Measurements from ENCODE around the gene ZNF544.
A peak's percentile ranks its signal among the peaks of the same experiment; 100 is the strongest.

The ZNF544 gene

GRCh38 chr19:58279042-58279924, 50.6 kb downstream of the ZNF544 start:
- DNase-seq (ENCODE audit: low read depth): peak; percentile 62
- no peak for TF ChIP-seq CTCF (IDR thresholded peaks at IDR 0.05; ENCODE audit: insufficient read depth, low read depth, low read length, missing control alignments)
- H3K4me3 ChIP-seq (ENCODE audit: low read length): peak overlapping the region; percentile 81

GRCh38 chr19:58279925-58280316, 51.2 kb downstream of the ZNF544 start:
- DNase-seq (ENCODE audit: low read depth): peak; percentile 34
- TF ChIP-seq CTCF (IDR thresholded peaks at IDR 0.05; ENCODE audit: insufficient read depth, low read depth, low read length, missing control alignments): no peak
- peak overlapping the region; percentile 81 for H3K4me3 ChIP-seq (ENCODE audit: low read length)

GRCh38 chr19:58284199-58284598, 55.5 kb downstream of the ZNF544 start:
- no peak for TF ChIP-seq CTCF (IDR thresholded peaks at IDR 0.05; ENCODE audit: insufficient read depth, low read depth, low read length, missing control alignments)
- no peak for DNase-seq (ENCODE audit: low read depth)
- H3K4me3 ChIP-seq (ENCODE audit: low read length): no peak overlapping the region

- no peak for DNase-seq (ENCODE audit: low read depth)
- no peak for TF ChIP-seq CTCF (IDR thresholded peaks at IDR 0.05; ENCODE audit: insufficient read depth, low read depth, low read length, missing control alignments)
Observed at GRCh38 chr19:58291943-58292342, 63.2 kb downstream of the ZNF544 start.

GRCh38 chr19:58294743-58295374, 66.1 kb downstream of the ZNF544 start:
- no peak for TF ChIP-seq CTCF (IDR thresholded peaks at IDR 0.05; ENCODE audit: insufficient read depth, low read depth, low read length, missing control alignments)
- DNase-seq (ENCODE audit: low read depth): no peak
- H3K4me3 ChIP-seq (ENCODE audit: low read length): no peak overlapping the region

More at GRCh38 chr19:58291943-58292342, 63.2 kb downstream of the ZNF544 start:
- H3K4me3 ChIP-seq (ENCODE audit: low read length): no peak overlapping the region

- TF ChIP-seq CTCF (IDR thresholded peaks at IDR 0.05; ENCODE audit: insufficient read depth, low read depth, low read length, missing control alignments): no peak
- DNase-seq (ENCODE audit: low read depth): no peak
- no peak overlapping the region for H3K4me3 ChIP-seq (ENCODE audit: low read length)
Observed at GRCh38 chr19:58296104-58296503, 67.4 kb downstream of the ZNF544 start.
